GM18517 (cell line): ENCODE measurements around the gene C11orf91.
"Not testable (repeated sequence)": the region's sequence is repeated elsewhere in the genome, so short reads cannot be mapped to it uniquely, and the experiment has no call there.

ENCODE experiments used
- ATAC-seq: cut with Tn5 transposase; IDR thresholded peaks from one replicate; pipeline ENCODE4 v1.9.1; 2021; ENCODE audit warnings: mild to moderate bottlenecking, moderate library complexity; ENCODE audit not compliant: unreplicated experiment

The C11orf91 gene

GRCh38 chr11:33700502-33701271, at the start of gene C11orf91:
Gene C11orf91, minus strand, starts transcription at chr11:33700826. Its CDS starts 86 bp downstream, at chr11:33700740.
- ATAC-seq, result peak; percentile 76

- no peak for ATAC-seq
These were observed 47.4 kb upstream of the C11orf91 start for GRCh38 chr11:33747979-33748378.

GRCh38 chr11:33743291-33743690, 42.7 kb upstream of the C11orf91 start:
- no peak for ATAC-seq

GRCh38 chr11:33742249-33742851, 41.7 kb upstream of the C11orf91 start:
- ATAC-seq, result no peak

- ATAC-seq, result no peak
These were observed 41.2 kb upstream of the C11orf91 start for GRCh38 chr11:33741806-33742205.

GRCh38 chr11:33737362-33737821, 36.8 kb upstream of the C11orf91 start:
- ATAC-seq, result no peak

GRCh38 chr11:33736148-33736812, 35.7 kb upstream of the C11orf91 start, which contains the start of gene CD59:
Gene CD59, minus strand, starts transcription at chr11:33736423. Its CDS starts 13,978 bp downstream, at chr11:33722445.
- peak; percentile 58 for ATAC-seq

GRCh38 chr11:33735271-33736147, 34.9 kb upstream of the C11orf91 start:
- peak; percentile 54 for ATAC-seq

- ATAC-seq, result no peak
These were observed 34.0 kb upstream of the C11orf91 start for GRCh38 chr11:33734441-33735270.

- ATAC-seq, result no peak
These were observed 33.4 kb upstream of the C11orf91 start for GRCh38 chr11:33733980-33734379.

- no peak for ATAC-seq
These were observed 31.3 kb upstream of the C11orf91 start for GRCh38 chr11:33731723-33732531.

GRCh38 chr11:33730716-33731115, 30.1 kb upstream of the C11orf91 start:
- no peak for ATAC-seq

GRCh38 chr11:33729072-33729664, 28.5 kb upstream of the C11orf91 start:
- not testable (repeated sequence) for ATAC-seq

- not testable (repeated sequence) for ATAC-seq
These were observed 26.9 kb upstream of the C11orf91 start for GRCh38 chr11:33727539-33727938.

- ATAC-seq, result no peak
These were observed 24.9 kb upstream of the C11orf91 start for GRCh38 chr11:33725496-33725895.

GRCh38 chr11:33724644-33725035, 24.0 kb upstream of the C11orf91 start:
- ATAC-seq, result no peak

- no peak for ATAC-seq
These were observed 22.7 kb upstream of the C11orf91 start for GRCh38 chr11:33723238-33723881.

GRCh38 chr11:33722590-33723234, 22.1 kb upstream of the C11orf91 start:
- no peak for ATAC-seq
